ENCODE results near the gene LIN28A. TPM values are rescaled to one million over a fixed set of nuclear protein-coding genes. Genes with fewer than 3 reads are reported as not detected.

Gene LIN28A
- total and polyA plus RNA-seq, 10 of the 15 experiments (the other 5 are each of a cell fraction or from before 2014, with no cell fraction given) = 0.13 to 0.59 (median 0.30) TPM; not detected in 7

DNA sequence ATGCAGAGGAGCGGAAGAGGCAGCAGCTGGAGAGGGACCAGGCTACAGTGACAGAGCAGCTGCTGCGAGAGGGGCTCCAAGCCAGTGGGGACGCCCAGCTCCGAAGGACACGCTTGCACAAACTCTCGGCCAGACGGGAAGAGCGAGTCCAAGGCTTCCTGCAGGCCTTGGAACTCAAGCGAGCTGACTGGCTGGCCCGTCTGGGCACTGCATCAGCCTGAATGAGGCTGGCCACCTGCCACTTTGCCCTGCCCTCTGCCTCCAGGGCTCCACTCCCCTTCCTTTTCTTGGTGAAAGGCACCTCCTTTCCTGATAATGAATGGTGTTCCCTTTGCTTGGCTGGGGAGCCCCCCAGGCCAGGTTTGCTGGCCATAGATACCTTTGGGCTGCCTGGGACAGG lies 58.3 kb downstream of the LIN28A start:
- H3K27me3 ChIP-seq (replicated peaks in 1 of 2; ENCODE audit: control insufficient read depth in 2 of 2, insufficient read depth in 2 of 2, low read length in 1 of 2) = no peaks in the 10 kb centered on the region
- peaks cover 15% of the 10 kb centered on the region for H3K79me2 ChIP-seq (ENCODE audit: control insufficient read depth, insufficient read depth, low read length)
- DNase-seq (ENCODE audit: low read depth, low spot score) = no peak
- no peak for ATAC-seq
- WGBS (ENCODE audit: insufficient coverage, insufficient replicate concordance, low lambda C conversion rate, missing lambda C conversion rate) = 97% methylated on average over 10 of the region's 10 CpGs
- no peak overlapping the region for H3K27ac ChIP-seq (ENCODE audit: control insufficient read depth, insufficient read depth)
- RAD21 ChIA-PET (ENCODE audit: unreplicated experiment) = no interaction called here
- intact Hi-C loops (cut with micrococcal nuclease; ENCODE audit: unreplicated experiment) = no loop called here
- no peak overlapping the region for H3K4me3 ChIP-seq
- SMC1A ChIA-PET (ENCODE audit: uncharacterized antibody, unreplicated experiment) = no interaction called here
- CTCF ChIA-PET = interaction anchor here (0.8 to 1.7 kb wide), 2 partner anchors 32 to 52 kb away, joined by 4 to 9 read pairs; no protein-coding TSS in a partner anchor
- H3K9me3 ChIP-seq (replicated peaks; ENCODE audit: control insufficient read depth, insufficient read depth, low read length) = no peaks in the 10 kb centered on the region
- no peak overlapping the region for H3K9ac ChIP-seq (ENCODE audit: control insufficient read depth, insufficient read depth, low read length)
- H3K36me3 ChIP-seq (ENCODE audit: control insufficient read depth in 2 of 2, insufficient read depth in 2 of 2, low read length in 1 of 2) = peaks cover 6 to 23% of the 10 kb centered on the region in 2 experiments; a peak in 3 of 4 replicates
- H3K4me2 ChIP-seq (ENCODE audit: control insufficient read depth, insufficient read depth) = no peak overlapping the region
- H4K20me1 ChIP-seq (ENCODE audit: control insufficient read depth, insufficient read depth) = no peaks in the 10 kb centered on the region; the same call in 1 of the 2 replicates
- in situ Hi-C loops (cut with MboI) = no loop called here
- POLR2A ChIA-PET = no interaction called here
- BruUV-seq (replicated peaks) = no TSS peak
- peaks cover 15% of the 10 kb centered on the region for H3K4me1 ChIP-seq (ENCODE audit: control insufficient read depth, insufficient read depth, low read length)
- no peak for FAIRE-seq
- no peak overlapping the region for H2AFZ ChIP-seq (ENCODE audit: control insufficient read depth, low read depth, low read length)
- TF ChIP-seq, protein P1, sequence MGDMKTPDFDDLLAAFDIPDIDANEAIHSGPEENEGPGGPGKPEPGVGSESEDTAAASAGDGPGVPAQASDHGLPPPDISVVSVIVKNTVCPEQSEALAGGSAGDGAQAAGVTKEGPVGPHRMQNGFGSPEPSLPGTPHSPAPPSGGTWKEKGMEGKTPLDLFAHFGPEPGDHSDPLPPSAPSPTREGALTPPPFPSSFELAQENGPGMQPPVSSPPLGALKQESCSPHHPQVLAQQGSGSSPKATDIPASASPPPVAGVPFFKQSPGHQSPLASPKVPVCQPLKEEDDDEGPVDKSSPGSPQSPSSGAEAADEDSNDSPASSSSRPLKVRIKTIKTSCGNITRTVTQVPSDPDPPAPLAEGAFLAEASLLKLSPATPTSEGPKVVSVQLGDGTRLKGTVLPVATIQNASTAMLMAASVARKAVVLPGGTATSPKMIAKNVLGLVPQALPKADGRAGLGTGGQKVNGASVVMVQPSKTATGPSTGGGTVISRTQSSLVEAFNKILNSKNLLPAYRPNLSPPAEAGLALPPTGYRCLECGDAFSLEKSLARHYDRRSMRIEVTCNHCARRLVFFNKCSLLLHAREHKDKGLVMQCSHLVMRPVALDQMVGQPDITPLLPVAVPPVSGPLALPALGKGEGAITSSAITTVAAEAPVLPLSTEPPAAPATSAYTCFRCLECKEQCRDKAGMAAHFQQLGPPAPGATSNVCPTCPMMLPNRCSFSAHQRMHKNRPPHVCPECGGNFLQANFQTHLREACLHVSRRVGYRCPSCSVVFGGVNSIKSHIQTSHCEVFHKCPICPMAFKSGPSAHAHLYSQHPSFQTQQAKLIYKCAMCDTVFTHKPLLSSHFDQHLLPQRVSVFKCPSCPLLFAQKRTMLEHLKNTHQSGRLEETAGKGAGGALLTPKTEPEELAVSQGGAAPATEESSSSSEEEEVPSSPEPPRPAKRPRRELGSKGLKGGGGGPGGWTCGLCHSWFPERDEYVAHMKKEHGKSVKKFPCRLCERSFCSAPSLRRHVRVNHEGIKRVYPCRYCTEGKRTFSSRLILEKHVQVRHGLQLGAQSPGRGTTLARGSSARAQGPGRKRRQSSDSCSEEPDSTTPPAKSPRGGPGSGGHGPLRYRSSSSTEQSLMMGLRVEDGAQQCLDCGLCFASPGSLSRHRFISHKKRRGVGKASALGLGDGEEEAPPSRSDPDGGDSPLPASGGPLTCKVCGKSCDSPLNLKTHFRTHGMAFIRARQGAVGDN (IDR thresholded peaks at IDR 0.05) = no peak
- TF ChIP-seq GABPA (IDR thresholded peaks at IDR 0.05; ENCODE audit: low read depth) = no peak
- no peak for TF ChIP-seq DPF2 (IDR thresholded peaks at IDR 0.05)
- TF ChIP-seq TAF1 (IDR thresholded peaks at IDR 0.05; ENCODE audit: borderline replicate concordance, low read depth, low read length) = no peak
- TF ChIP-seq SMAD5 (IDR thresholded peaks at IDR 0.05; ENCODE audit: low read depth) = no peak
- TF ChIP-seq RAD51 (IDR thresholded peaks at IDR 0.05) = no peak
- no peak for TF ChIP-seq TARDBP (IDR thresholded peaks at IDR 0.05; ENCODE audit: borderline replicate concordance)
- TF ChIP-seq MEF2A (IDR thresholded peaks at IDR 0.05; ENCODE audit: insufficient read depth, low read depth, low read length) = no peak
- TF ChIP-seq NFXL1 (IDR thresholded peaks at IDR 0.05; ENCODE audit: borderline replicate concordance) = no peak
- no peak for TF ChIP-seq EZH2 (IDR thresholded peaks at IDR 0.05; ENCODE audit: borderline replicate concordance, control insufficient read depth, low read depth, low read length)
- TF ChIP-seq, protein P2, sequence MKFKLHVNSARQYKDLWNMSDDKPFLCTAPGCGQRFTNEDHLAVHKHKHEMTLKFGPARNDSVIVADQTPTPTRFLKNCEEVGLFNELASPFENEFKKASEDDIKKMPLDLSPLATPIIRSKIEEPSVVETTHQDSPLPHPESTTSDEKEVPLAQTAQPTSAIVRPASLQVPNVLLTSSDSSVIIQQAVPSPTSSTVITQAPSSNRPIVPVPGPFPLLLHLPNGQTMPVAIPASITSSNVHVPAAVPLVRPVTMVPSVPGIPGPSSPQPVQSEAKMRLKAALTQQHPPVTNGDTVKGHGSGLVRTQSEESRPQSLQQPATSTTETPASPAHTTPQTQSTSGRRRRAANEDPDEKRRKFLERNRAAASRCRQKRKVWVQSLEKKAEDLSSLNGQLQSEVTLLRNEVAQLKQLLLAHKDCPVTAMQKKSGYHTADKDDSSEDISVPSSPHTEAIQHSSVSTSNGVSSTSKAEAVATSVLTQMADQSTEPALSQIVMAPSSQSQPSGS (IDR thresholded peaks at IDR 0.05; ENCODE audit: low read length) = no peak
- no peak for TF ChIP-seq MYC (IDR thresholded peaks at IDR 0.05; ENCODE audit: insufficient read depth, insufficient read length, insufficient replicate concordance, low read length, severe bottlenecking)
- TF ChIP-seq NFYB (IDR thresholded peaks at IDR 0.05; ENCODE audit: insufficient read depth, low read depth, low read length) = no peak
- no peak for TF ChIP-seq RB1 (IDR thresholded peaks at IDR 0.05; ENCODE audit: borderline replicate concordance)
- no peak for TF ChIP-seq HSF1 (IDR thresholded peaks at IDR 0.05; ENCODE audit: low read depth, low read length)
- no peak for TF ChIP-seq NR2C1 (IDR thresholded peaks at IDR 0.05)
- TF ChIP-seq ETV6 (conservative IDR thresholded peaks at IDR 0.05 in 1 of 2, IDR thresholded peaks at IDR 0.05 in 1 of 2; ENCODE audit: borderline replicate concordance in 1 of 2, low read depth in 1 of 2) = no peak
